Hematopoietic multipotent progenitor cell (in vitro differentiated cells): ENCODE data around the gene ANKRD31. TPM values are rescaled to one million over a fixed set of nuclear protein-coding genes. Genes with fewer than 3 reads are reported as not detected.
"Not testable (repeated sequence)": the region's sequence is repeated elsewhere in the genome, so short reads cannot be mapped to it uniquely, and the experiment has no call there.

Source experiments
- DNase-seq, 3 donors: peaks; one replicate each; pipeline ENCODE4 v3.0.0-alpha.2; 2011 to 2015; ENCODE audit warnings: low read depth in 2 of 3, low spot score in 2 of 3
- total RNA-seq: library from RNA; depleted of rRNA; stranded (reverse); fragments of >200 nt; gene quantifications from one replicate; pipeline ENCODE4 v1.2.3, GENCODE V29; 2012

ANKRD31 gene
- total RNA-seq, 1 donor: under 0.01 TPM

DNA sequence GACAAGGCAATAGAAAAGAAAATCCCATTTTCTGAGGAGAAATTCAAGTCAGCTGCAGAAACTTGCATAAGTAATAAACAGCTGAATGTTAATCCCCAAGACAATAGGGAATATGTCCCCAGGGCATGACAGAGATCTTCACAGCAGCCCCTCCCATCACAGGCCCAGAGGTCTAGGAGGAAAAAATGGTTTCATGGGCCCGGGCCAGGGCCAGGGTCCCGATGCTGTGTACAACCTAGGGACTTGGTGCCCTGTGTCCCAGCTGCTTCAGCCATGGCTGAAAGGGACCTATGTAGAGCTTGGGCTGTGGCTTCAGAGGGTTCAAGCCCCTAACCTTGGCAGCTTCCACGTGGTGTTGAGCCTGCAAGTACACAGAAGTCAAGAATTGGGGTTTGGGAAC, 75.2 kb downstream of the ANKRD31 start:
- not testable (repeated sequence) for DNase-seq

DNA sequence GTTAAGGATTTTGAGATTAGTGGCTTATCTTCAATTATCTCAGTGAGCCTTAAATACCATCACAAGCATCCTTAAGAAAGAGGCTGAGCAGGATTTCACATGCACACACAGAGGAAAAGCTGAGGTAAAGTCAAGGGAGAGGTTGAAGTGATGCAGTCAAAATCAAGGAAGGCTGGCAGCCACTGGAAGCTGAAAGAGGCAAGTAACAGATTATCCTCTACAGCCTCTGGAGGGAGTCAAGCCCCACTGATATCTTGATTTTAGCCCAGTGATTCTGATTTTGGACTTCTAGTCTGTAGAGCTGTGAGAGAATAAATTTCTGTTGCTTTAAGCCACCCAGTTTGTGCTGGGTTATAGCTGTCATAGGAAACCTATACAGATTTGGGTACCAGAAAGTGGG, 80.1 kb downstream of the ANKRD31 start:
- no peak for DNase-seq

DNA sequence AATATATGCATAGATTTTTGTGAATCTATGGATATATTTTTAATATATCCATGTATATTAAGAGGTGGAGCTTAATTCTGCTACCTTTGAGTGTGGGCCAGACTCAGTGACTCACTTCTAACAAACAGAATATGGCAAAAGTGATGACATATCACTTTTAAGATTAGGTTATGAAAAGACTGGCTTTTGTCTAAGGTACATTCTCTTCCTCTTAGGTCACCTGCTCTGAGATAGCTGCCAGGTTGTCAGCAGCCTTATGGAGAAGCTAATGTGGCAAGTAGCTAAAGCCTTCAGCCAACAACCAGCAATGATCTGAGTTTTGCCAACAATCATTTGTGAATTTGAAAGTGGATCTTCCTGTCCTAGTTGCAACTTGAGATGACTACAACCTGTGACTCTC, 83.8 kb downstream of the ANKRD31 start:
- DNase-seq: no peak

DNA sequence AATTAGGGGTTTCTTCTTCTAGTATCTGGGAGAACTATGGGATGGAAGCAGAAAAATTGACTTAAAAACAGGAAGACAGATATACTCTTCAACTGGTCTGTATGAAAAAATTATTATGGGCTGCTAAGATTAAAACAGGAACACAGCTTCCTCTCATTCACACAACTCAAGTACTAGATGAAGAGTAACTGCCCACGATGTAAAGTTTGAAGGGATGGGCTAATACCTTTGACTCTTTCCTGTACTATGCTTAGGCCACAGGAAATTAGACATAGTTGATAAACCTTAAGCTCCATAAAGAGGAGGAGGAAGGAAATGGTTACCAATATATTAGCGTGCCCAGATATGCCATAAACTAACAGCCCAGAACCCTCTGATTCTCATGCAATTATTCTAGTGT, 88.6 kb downstream of the ANKRD31 start:
- peak in 1 of 3 donors; percentile 35 for DNase-seq

DNA sequence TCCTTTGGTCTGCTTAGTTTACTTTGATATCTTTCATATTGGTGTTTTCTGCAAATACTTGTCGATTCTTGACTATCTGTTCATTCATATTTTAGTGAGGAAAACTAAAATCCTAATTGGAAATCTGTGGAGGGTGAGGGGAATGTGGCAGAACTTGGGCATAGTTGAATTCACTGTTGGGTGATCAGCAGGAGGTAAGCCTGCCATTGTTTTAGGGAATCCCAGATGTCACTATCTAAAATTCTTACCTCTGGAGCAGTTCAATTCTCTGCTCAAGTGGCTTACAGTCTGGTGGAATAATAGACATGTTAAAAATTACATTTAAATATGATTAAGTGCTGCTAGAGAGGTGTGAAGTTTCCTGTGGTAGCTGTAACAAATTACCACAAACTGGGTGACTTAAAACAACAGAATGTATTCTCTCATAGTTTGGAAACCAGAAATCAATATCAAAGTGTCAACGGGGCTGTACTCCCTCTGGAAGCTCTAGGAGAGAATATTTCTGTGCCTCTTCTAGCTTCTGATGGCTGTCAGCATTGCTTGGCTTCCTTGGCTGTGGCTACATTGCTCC, 94.0 kb downstream of the ANKRD31 start:
- no peak for DNase-seq

DNA sequence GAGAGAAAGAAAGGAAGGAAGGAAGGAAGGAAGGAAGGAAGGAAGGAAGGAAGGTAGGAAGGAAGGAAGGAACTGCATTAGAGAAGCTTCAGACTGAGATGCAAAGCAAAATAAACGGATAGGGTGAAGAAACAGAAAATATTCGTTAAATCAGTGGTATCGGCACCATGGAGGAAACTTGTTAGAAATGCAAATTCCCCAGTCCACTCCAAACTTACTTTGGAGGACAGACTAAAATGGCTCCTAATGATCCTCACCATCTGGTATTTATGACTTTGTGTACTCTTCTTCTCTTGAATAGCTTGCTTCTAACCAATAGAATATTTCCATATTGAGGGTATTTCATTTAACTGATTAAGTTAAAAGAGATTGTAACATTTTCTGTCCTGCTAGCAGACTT, 96.4 kb downstream of the ANKRD31 start:
- DNase-seq: no peak

DNA sequence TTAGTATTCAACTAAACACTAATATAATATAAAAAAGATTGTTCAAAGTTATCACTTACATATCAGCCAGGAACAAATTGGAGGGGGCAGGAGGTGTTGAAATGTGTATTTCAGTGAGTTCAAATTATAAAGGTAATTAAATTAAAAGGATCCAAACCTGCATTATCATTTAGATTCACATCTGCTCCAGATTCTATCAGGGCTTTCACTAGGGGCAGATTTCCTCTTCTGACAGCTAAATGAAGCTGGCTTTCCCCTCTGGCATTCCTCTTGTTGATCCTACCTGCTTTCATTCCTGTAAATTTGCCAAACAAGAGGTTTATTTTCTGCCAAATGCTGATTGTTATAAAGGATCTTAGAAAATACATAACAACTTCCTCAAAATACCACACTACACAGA, 98.0 kb downstream of the ANKRD31 start:
- no peak for DNase-seq

DNA sequence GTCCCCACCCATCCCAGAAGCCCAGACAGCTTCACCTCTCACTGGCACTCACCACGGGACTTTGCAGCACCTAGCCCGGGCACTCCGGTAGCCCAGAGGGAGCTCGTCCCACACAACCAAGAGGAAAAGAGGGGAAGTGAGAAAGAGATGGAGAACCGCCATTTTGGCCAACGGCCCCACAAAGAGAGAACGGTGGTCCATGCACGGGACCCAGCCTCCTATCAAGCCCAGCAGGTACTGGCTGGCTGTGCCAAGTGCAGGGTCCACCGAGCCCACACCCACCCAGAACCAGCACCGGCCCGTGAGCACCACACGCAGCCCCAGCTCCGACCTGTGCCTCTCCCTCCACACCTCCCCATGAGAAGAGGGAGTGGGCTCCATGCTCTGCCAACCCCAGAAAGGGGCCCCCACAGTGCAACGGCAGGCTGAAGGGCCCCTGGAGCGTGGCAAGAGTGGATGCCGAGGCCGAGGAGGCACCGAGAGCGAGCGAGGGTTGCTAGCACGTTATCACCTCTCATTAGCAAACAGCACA, 105.8 kb downstream of the ANKRD31 start:
- DNase-seq: no peak

DNA sequence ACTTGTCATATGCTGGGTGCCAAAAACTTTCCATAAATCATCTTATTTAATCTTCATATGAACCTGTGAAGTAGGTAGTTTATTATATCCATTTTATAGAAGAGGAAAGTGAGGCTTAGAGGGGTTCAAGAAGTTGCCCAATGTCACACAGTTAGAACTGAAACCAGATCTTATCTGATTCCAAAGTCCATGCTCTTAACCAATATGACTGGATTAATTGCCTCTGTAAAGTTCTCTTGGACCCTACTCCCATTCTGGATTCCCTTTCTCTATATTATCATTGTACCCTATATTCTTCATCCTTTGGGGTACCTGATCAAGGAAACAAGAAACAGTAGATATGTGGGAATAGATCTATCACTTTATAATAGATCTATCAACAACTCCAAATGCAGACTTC, 119.8 kb downstream of the ANKRD31 start:
- DNase-seq: no peak

DNA sequence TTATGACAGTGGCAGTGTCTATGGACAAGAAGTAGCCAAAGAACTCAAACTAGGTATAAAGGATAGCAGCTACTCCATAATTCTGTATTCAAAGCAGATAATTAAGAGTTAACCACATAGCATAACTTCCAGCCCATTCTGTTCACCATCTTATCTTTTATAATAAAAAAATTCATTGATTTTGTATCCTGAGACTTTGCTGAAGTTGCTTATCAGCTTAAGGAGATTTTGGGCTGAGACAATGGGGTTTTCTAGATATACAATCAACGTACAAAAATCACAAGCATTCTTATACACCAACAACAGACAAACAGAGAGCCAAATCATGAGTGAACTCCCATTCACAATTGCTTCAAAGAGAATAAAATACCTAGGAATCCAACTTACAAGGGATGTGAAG, 122.4 kb downstream of the ANKRD31 start:
- peak in 1 of 3 donors; percentile 24 for DNase-seq

DNA sequence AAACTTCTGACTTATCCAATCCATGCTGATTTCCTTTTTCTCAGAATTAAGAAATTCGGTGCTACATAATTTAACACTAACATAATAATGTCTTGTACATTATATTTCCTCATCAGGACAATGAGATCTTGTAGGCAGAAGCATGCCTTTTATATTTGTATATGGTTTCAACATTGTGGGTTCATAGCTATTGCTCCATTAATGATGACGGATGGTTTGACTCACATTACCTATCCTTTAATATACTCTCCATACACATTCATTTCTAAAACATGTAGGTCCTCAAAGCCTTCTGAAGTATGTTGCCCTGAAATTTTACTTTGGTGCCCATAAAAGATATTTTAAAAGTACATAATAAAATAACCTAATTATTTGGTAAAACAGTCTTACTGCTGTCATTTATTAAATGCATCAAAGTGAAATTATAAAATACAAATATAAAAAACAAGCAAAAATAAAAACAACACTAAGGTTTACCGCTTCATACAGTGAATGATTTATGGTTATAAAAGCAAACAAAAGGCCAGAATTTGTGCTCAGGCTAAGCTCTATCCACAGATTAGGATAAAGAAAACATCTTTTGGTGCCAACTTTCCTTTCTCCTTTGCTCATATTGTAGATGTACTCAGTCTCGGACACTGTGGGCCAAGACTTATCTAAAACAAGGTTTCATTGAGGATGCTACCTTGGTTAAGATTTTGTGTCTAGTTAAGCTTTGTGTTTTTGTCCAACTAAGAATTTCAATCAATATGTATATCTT, 123.1 kb downstream of the ANKRD31 start:
- DNase-seq: no peak

DNA sequence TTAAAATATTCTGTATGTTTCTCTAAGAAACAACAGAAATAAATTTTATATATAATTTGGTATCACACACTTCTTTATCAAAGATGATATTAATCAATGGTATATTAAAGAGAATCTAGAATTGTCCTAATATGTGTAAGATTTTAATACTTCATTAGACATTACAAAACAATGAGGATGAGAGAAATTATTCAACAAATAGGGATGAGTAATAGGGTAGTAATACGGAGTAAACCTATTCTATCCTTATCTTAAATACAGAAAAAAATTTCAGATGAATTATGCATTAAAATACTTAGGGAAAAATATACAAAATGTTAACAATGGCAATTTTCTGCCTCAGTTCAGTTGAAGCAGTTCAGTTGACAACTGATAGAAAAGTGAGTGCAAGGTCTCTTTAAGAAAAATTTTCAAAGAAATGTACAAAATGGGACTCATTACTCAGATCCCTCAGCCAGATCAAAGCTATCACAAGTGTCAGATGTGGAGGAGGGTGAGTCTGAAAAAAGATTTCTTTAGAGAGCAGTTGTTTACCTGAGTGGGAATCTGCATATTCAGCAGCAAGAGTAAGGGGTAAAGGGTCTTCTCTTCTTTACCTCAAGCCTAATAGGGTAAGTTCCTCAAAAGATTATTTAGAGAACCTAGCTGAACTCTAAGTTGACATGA, 127.6 kb downstream of the ANKRD31 start:
- DNase-seq: no peak

DNA sequence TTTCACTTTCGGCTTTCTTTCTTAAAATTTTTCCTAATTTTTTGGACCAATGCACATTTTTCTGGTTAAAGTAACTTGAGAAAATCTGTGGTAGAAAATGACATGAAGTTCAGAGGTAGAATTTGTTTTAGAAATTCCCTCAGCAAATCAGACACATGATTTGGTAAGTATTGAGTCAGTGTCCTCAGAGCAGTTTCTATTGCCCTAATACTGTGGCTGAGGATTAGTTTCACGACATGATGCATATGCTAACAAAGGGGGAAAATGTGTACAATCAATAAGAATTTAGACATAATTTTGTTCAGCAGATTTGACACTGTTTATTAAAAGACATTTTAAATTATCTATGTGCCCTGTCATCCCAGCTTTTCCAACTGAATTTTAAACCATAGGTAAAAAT, 128.2 kb downstream of the ANKRD31 start:
- DNase-seq: no peak

DNA sequence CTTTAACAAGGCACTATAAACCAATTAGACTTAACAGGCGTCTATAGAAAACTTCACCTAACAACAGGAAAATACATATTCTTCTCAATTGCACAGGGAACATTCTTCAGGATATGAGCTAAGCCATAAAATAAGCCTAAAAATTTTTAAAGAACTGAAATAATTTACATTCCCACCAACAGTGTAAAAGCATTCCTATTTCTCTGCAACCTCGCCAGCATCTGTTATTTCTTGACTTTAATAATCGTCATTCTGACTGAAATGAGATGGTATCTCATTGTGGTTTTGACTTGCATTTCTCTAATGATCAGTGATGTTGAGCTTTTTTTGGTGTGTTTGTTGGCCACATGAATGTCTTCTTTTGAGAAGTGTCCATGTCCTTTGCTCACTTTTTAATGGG, 140.7 kb downstream of the ANKRD31 start:
- DNase-seq: not testable (repeated sequence)

DNA sequence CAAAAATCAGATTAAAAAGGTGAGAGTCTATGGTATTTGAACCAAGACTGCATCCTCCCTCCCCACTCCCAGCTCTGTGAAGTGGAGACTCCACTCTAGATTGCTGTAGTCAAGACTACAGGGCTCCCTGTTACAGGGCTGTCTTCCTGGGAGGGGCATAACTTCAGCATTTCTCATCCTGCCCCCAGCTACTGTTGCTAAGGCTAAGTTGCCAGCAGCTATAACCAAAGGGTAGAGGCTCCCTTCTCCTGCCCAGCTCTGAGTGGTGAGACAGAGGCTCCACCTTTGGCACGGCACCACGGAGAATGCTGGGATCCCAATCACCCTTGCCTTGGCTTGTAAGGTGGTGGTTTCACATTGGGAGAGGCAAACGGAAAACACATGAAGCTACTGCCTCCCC, 145.1 kb downstream of the ANKRD31 start:
- no peak for DNase-seq

DNA sequence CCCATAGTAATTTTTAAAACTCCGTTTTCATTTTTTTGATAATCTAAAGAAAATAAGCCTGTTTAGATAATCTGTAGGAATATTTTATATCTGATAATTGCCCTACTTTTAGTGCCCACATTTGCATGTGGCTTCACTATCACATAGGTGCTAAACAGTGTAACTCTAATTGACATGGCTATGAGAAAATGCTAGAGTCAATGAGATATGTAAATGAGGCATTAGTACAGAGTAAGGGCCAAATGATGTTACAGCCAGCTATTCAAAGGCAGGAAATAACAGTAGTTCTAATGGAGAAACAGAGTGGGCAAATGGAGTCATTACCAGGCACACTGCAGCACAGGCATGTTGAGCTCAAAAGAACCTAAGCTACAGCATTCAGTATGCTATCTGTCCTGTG, 147.0 kb downstream of the ANKRD31 start:
- no peak for DNase-seq

DNA sequence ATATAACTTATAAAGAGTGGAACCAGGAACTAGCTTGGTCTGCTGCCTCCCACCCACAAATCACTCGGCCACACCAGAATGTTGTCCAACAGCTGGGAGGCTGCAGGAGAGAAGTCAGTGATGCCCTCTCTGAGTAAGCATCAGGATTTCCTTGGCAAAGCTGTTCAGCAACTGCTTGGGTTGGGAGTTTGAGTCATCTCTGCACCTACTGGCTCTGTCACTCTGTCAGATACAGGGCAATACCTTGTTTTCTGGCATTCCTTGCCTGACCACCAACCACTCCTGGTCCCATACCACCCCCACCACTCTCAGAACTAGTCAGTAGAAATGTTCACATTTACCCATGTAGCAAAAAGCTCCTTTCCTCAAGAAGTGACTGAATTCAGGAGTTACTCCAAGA, 147.5 kb downstream of the ANKRD31 start:
- no peak for DNase-seq

DNA sequence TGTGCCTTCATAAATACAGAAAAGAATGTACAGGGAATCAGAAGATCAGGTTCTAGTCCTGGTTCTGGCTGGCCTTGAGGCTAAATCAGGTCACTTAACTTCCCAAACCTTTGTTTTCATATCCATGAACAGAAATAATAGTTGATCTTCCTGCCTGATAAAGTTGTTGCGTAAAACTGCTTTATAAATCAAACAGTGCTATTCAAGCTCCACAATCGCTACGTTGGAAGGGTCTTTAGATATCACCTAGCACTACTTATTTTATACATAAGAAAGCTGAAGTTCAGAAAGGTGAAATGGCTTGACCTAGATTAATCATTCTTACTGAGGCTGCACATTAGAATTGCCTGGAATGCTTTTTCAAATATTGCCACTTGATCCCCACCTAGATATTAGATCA, 148.0 kb downstream of the ANKRD31 start:
- no peak for DNase-seq

DNA sequence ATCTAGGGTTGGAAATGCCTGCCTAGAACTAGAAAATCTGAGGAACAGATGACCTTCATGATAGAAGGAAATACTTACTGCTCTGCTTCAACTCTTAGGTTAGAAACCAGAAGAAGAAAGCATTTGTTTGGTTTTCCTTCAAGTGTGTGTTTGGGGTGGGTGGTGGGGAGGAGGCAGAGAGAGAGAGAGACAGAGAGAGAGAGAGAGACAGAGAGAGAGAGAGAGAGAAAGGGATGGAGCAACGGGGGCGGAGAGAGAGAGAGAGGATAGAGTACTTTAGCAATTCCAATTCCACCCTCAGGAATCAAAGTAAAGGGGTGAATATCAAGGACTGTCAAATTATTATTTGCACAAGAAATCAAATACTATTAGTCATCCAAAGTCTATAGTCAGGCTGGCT, 155.2 kb downstream of the ANKRD31 start:
- DNase-seq: no peak

DNA sequence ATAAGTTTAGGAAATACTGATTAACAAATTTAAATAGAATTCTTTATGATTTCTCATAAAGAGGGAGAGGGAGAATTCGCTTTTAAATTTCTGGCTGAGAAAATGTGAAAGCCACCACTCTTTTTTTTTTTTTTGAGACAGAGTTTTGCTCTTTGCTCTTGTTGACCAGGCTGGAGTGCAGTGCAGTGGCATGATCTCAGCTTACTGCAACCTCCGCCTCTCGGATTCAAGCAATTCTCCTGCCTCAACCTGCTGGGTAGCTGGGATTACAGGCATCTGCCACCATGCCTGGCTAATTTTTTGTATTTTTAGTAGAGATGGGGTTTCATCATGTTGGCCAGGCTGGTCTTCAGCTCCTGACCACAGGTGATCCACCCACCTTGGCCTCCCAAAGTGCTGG, 157.3 kb downstream of the ANKRD31 start:
- DNase-seq: not testable (repeated sequence)

DNA sequence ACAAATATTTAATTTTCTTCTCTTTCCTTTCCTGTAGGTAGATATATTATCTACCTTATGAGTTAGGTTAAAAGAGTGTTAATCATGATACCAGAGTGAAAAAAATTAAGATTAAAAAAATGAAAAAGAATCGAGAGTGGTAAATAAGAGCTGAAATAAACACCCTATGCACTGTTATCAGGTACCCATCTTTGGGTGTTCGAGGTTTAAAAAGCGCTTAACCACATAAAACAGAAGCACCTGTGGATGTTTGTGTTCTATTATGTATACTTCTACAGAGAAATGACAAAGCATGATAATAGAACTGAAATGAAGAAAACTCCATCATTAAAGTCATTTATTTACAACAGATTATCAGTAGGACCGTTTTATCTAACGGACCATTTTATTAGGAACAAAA, 158.7 kb downstream of the ANKRD31 start:
- DNase-seq: no peak

DNA sequence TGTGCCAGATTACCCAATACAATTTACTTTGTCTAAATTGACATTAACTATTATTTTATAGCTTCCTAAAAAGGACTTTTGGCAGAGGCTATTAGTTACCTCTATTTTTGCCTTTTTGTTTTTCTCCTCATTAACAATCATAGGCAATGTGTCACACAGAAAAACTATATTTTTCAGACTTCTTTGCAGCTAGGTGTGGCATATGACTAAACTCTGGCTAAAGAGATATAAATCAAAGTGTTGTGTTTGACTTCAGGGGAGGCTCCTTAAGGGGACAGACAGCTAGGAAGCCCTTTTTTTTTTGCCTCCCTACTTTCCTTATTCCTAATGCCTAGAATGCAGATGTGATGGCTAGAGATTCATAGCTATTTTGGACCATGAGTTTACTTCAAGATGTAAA, 164.6 kb downstream of the ANKRD31 start:
- no peak for DNase-seq
